ENCODE results near the gene PTPRG. TPM values are rescaled to one million over a fixed set of nuclear protein-coding genes. Genes with fewer than 3 reads are reported as not detected.

Gene PTPRG
- polyA plus RNA-seq, 3 donors, result not detected

- peaks cover under 1 to 11% of the 10 kb centered on the region in 2 donors for H3K27me3 ChIP-seq (ENCODE audit: control insufficient read depth in 2 of 2, insufficient read depth in 2 of 2, low read length in 2 of 2)
- Mint-ChIP-seq H3K27me3 (ENCODE audit: low read depth in 3 of 3) (peaks cover 15 to 16% (median 16%) of the 10 kb centered on the region in 3 donors), H3K4me3 (no peak overlapping the region), H3K4me1 (no peaks in the 10 kb centered on the region), H3K27ac (no peak overlapping the region), H3K36me3 (no peaks in the 10 kb centered on the region), H3K9me3 (peaks cover 0 to 11% (median 3%) of the 10 kb centered on the region in 7 donors)
- no peaks in the 10 kb centered on the region for H3K4me1 ChIP-seq (ENCODE audit: control insufficient read depth in 1 of 2, insufficient read depth in 2 of 2, low read length in 2 of 2)
- no peak overlapping the region for H3K27ac ChIP-seq (ENCODE audit: low read depth in 1 of 2, low read length in 2 of 2)
- H3K9ac ChIP-seq (ENCODE audit: insufficient read depth, low read length, poor library complexity, severe bottlenecking), result no peak overlapping the region
- H3K36me3 ChIP-seq (replicated peaks in 1 of 2; ENCODE audit: control insufficient read depth in 1 of 2, insufficient read depth in 2 of 2, low read length in 2 of 2), result no peaks in the 10 kb centered on the region
- no peaks in the 10 kb centered on the region for H3K79me2 ChIP-seq (ENCODE audit: insufficient read depth, low read length)
- H3K9me3 ChIP-seq (replicated peaks in 1 of 2; ENCODE audit: control insufficient read depth in 1 of 2, insufficient read depth in 1 of 2, low read length in 2 of 2), result no peaks in the 10 kb centered on the region
- H3K4me3 ChIP-seq (replicated peaks in 1 of 3; ENCODE audit: low read depth in 2 of 3, low read length in 3 of 3), result no peak overlapping the region
- WGBS (ENCODE audit: insufficient coverage), result no CpG with 5 or more reads among the region's 2 CpGs
- TF ChIP-seq, protein P1, sequence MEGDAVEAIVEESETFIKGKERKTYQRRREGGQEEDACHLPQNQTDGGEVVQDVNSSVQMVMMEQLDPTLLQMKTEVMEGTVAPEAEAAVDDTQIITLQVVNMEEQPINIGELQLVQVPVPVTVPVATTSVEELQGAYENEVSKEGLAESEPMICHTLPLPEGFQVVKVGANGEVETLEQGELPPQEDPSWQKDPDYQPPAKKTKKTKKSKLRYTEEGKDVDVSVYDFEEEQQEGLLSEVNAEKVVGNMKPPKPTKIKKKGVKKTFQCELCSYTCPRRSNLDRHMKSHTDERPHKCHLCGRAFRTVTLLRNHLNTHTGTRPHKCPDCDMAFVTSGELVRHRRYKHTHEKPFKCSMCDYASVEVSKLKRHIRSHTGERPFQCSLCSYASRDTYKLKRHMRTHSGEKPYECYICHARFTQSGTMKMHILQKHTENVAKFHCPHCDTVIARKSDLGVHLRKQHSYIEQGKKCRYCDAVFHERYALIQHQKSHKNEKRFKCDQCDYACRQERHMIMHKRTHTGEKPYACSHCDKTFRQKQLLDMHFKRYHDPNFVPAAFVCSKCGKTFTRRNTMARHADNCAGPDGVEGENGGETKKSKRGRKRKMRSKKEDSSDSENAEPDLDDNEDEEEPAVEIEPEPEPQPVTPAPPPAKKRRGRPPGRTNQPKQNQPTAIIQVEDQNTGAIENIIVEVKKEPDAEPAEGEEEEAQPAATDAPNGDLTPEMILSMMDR (IDR thresholded peaks at IDR 0.05), result no peak
- intact Hi-C loops (cut with micrococcal nuclease), result no loop called here
- no peak for DNase-seq
- H2AFZ ChIP-seq (ENCODE audit: insufficient read depth, low read depth, low read length, poor library complexity, severe bottlenecking), result no peak overlapping the region
- no peaks in the 10 kb centered on the region for H4K20me1 ChIP-seq (ENCODE audit: insufficient read depth, low read length)
- H3K4me2 ChIP-seq (replicated peaks; ENCODE audit: extremely low read depth, low read length, poor library complexity, severe bottlenecking), result no peak overlapping the region
Measured at GRCh38 chr3:61569856-61570580, 8.6 kb downstream of the PTPRG start.

- H3K9ac ChIP-seq (ENCODE audit: insufficient read depth, low read length, poor library complexity, severe bottlenecking), result no peak overlapping the region
- H3K4me3 ChIP-seq (replicated peaks in 1 of 3; ENCODE audit: low read depth in 2 of 3, low read length in 3 of 3), result no peak overlapping the region
- H3K4me3 Mint-ChIP-seq, result no peak overlapping the region
- peaks cover 0 to 4% of the 10 kb centered on the region in 2 donors for H3K27me3 ChIP-seq (ENCODE audit: control insufficient read depth in 2 of 2, insufficient read depth in 2 of 2, low read length in 2 of 2)
- peaks cover 8 to 11% (median 10%) of the 10 kb centered on the region in 3 donors for H3K27me3 Mint-ChIP-seq (ENCODE audit: low read depth in 3 of 3)
- no peaks in the 10 kb centered on the region for H3K4me1 Mint-ChIP-seq
- no peak overlapping the region for H3K27ac Mint-ChIP-seq
- peaks cover 0 to 12% (median 7%) of the 10 kb centered on the region in 7 donors for H3K9me3 Mint-ChIP-seq
- H4K20me1 ChIP-seq (ENCODE audit: insufficient read depth, low read length), result no peaks in the 10 kb centered on the region
- no peaks in the 10 kb centered on the region for H3K36me3 ChIP-seq (replicated peaks in 1 of 2; ENCODE audit: control insufficient read depth in 1 of 2, insufficient read depth in 2 of 2, low read length in 2 of 2)
- no peak overlapping the region for H3K4me2 ChIP-seq (replicated peaks; ENCODE audit: extremely low read depth, low read length, poor library complexity, severe bottlenecking)
- no peaks in the 10 kb centered on the region for H3K36me3 Mint-ChIP-seq
- TF ChIP-seq, protein P1 (IDR thresholded peaks at IDR 0.05), result no peak
- no peaks in the 10 kb centered on the region for H3K79me2 ChIP-seq (ENCODE audit: insufficient read depth, low read length)
- WGBS (ENCODE audit: insufficient coverage), result no CpG with 5 or more reads among the region's 5 CpGs
- H3K27ac ChIP-seq (ENCODE audit: low read depth in 1 of 2, low read length in 2 of 2), result no peak overlapping the region
- no peak overlapping the region for H2AFZ ChIP-seq (ENCODE audit: insufficient read depth, low read depth, low read length, poor library complexity, severe bottlenecking)
- H3K9me3 ChIP-seq (replicated peaks in 1 of 2; ENCODE audit: control insufficient read depth in 1 of 2, insufficient read depth in 1 of 2, low read length in 2 of 2), result no peaks in the 10 kb centered on the region
- intact Hi-C loops (cut with micrococcal nuclease), result no loop called here
- no peak for DNase-seq
- H3K4me1 ChIP-seq (ENCODE audit: control insufficient read depth in 1 of 2, insufficient read depth in 2 of 2, low read length in 2 of 2), result no peaks in the 10 kb centered on the region
Measured at GRCh38 chr3:61570813-61571212, 9.4 kb downstream of the PTPRG start.
